ENCODE measurements around the gene CRTAC1.

The CRTAC1 gene

DNA sequence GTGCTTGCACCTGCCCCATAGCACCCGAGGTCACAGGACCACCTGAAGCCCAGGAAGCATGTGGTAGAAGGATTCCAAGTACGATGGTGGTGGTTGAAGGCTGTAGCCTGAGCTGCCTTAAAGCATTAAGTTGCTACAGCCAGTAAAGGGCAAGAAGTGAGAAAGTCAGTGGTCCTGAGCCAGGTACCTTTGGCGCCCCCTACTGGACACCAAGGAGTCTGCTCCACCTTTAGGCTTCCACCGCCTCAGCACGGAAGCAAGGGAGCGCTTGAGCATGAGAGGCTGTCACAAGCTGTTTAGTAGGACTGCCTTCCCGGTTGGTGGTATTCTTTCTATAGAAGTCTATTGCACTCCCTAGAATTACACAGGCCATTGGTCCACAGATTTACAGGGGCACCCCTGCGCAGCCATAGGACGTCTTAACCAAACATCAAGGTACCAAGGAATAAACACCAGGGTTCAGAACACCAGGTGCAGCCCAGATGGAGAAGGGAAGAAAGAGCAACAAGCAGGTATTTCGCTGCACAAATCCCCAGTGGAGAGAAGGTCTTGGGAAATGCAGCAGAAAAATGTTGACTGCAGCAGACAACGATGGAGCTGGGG is 2.2 kb downstream of the CRTAC1 start:
- peak; percentile 18 for DNase-seq

DNA sequence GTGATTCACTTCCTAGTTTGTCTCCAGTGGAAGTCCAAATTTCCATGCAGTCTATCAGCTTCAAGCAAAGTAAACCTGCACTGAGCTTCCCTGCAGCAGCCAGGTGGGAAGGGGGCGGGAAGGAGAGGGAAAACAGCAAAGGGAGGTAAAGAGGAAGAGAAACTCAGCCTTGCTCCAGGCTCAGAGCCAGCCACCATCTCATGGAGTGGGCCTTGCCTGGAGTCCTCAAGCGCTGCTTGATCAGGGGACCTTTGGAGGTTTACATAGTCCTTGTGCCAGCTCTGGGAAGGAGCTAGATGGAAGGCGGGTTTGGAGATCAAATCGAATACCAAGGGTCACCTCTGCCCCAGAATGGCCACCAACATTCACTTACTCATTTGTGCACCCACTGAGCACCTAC is 7.4 kb downstream of the CRTAC1 start:
- DNase-seq: no peak

DNA sequence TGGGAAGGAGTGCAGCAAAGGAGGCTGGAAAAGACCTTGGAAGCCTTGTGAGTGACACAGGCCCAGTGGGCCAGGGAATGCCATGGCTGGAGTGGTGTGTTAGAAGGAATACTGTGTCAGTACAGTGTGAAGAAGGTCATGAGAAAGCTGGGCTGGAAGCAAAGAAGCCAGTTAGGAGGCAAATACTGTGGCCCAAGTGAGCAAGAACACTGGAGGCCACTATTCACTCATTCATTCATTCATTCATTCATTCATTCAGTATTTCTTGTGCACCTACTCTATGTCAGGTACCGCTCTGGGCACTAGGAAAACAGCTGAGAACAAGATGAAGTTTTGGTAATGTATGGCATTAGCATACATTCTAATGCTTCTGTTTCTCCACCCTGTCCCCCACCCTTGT is 9.6 kb downstream of the CRTAC1 start:
- no peak for DNase-seq

DNA sequence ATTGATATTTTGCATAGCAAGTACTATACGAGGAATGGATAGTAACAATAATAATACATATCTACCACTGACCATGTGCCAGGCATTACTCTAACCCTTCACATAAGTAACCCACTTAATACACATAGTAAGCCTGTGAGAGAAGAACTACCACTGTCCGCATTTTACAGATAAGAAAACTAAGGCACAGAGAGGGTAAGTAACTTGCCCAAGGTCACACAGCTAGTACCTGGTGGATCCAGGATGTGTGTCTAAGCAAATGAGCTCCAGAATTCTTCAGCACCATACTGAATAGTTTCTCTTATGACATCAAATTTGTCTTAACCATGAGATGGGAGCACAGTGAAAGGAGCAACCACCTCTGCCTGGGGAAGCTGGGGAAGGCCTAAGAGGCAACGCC is 10.2 kb downstream of the CRTAC1 start:
- no peak for DNase-seq

DNA sequence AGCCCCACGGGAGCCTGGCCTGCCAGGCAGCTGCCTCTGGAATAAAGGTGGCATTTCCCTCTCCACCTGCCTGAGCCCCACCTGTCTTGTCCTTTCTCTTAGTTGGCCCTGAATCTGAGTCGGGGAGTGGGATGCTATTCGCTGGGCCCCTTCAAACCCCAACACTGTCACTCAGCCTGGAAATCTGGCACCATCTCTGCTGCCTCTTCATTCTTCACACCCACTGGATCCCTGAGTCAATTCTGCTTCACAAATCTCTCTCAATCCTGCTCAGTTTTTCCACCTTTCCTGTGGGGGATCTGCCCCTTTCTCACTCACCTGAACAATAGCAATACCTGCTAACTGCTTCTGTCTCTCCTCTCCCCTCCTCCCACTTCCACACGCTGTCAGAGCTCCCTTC is 10.6 kb downstream of the CRTAC1 start:
- DNase-seq: no peak

DNA sequence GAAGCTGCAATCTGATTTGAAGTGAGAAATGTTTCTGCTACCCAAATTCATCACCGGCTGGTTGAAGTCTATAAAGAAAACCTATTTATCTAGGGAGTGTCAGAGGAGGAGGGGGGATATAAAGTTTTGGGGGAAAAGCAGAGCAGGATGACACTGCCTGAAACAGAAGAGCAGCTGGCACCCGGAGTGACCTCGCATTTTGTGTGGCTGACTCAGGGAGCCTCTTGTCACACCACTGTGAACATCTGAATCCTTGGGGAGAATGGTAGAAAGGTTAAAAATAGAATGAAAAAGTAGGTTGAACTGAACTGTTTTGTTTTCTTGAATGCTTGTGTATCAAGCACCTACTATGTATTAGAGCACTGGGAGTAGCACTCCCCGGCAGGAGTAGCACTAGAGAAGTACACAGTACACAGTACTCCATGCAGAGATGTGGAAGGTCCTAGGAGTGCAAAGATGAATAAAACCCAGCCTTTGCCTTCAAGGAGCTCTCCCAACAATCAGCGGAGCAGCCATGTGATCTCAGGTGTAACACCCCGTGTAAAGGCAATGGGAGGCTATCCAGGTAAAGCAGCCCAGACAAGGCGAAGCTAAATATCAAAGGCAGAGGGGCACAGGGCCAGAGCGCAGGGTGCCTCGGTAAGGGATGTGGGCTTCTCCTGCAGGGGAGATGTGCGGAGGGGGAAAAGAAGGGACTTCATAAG is 13.5 kb downstream of the CRTAC1 start:
- no peak for DNase-seq

DNA sequence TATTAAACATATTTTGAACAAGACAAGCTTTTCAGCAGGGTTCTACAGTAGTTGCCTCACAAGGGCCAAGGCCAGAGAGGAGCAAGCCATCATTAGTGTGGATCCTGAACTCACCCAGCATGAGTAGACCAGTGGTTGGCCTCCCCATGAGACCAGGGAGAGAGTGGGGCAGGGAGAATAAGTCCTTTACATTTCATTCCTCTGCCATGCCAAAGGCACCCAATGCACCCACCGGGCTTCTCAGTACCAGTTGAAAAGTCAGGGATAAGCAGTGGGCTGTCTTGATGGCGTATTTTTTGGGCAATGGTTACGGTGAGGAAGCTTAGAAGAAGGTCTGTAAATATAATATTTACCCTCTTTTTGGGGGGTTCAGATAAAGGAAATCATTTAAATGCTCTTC is 16.6 kb downstream of the CRTAC1 start:
- DNase-seq: no peak

DNA sequence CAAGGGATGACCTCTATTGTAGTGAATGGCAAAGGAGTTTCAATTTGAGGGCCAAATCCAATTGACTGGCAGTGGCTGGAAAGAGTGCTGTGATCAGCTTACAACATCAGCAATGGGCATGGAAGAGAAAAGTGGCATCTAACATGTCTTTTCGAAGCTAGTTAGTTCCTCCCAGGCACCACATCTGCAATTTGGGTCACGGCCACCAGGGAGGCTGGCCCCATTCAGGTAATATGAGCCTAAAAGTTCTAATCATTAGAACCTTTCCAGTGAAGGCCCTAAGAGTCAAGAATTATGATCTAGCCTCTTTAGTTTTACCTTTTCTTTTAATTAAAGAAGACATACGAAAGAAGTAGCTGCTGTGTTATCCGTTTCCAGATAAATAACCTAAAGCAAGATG is 17.3 kb downstream of the CRTAC1 start:
- no peak for DNase-seq

DNA sequence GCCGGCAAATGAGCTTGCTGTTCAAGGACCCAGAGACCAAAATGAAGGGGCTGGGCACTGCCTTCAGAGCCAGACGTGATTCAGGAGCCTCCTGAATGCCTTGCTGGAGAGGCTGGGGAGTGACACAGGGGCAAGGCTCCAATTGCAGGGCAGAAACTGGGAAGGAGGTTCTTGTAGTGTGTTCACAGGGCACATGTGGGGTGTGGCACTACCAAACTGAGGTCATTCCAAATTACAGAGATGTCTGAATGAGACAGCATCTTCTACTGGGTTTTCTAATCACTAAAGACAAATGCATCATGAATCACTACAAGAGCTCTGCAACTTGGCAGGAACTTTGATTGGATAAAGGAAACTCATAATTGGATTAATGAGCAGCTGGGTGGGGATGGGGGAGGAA is 17.8 kb downstream of the CRTAC1 start:
- no peak for DNase-seq

DNA sequence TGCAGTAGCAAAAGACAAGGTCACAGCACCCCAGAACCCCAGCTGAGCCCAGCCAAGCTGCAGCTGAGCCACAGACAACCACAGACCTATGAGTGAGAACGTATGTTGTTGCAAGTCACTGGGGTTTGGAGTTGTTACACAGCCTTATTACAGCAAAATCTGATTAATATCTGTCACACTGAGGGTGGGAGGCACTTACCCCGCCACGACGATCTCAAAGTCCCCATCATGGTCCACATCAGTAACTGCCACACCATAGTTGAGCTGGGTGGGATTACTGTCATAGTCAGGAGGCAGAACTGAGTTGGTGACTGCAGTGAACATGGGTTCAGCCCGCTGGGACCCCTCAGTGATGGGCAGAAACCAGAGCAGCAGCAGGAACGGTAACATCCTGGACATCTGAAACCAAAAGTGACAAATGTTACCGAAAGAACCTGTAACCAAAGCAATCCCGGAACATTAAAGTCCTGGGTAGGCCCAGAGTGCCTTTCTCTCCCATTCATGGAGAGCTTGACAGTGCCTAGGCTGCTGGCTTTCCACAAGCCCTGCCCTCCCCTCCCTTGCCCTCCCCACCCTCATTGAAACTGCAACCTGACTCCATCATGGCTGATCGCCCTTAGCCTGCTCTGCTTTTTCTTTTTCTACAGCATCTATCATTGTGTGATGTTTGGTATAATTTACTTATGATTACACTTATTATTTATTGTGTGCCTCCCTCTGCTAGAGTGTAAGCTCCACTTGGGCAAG is 19.3 kb downstream of the CRTAC1 start:
- no peak for DNase-seq

DNA sequence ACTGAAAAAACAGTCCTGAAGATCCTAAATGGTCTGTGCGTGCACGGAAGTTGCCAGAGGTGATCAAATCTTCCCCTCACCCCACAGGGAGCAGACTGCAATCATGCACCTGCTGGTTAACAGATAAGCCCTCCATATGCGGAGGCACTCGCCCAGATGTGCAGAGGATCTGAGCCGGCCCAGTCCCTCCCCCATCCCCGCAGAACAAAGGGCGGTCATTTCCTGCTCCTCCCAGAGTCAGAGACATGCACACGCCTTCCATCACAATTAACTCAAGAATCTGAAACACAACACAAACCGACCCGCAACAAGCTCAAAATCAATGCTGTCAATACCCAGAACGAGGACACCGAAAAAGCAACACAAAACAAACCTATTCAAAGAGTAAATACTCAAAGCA is 24.2 kb downstream of the CRTAC1 start:
- peak; percentile 39 for DNase-seq

DNA sequence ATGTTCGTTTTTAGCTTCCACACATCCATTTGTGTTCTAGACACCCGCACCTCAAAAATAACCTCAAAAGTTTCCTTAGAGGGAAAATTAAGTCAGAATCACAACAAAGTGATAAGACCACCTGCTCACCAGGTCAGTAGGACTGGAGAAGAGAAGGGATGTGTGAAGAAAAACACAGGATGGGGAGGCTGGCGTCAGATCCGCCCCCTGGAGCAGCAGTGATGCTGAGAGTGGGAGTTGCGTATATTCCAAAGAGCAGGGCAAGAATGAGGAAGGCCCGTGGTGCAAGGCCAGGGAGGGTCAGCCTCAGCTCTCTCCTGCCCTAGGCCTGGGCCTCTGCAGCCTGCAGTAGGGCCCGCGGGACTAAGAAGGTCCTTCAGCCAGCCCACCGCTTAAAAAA is 28.7 kb downstream of the CRTAC1 start:
- no peak for DNase-seq

DNA sequence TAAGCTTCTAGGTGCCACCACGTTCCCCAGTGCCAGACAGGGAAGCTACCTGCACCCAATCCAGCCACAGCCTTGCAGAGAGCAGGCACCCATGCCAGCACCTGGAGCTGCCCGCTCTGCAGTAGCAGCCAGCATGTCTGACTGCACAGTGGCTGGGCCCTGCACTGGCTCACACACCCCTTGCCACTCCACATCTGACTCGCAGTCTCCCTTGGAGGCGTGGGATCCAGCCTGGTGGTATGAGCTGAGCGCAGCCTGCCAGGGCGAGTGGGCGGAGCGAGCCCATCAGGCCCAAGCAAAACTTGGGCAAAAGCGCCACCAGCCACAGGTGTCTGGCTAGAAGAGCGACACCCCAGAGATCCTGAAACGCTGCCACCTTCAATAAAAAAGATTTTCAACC is 30.1 kb downstream of the CRTAC1 start:
- DNase-seq: no peak

DNA sequence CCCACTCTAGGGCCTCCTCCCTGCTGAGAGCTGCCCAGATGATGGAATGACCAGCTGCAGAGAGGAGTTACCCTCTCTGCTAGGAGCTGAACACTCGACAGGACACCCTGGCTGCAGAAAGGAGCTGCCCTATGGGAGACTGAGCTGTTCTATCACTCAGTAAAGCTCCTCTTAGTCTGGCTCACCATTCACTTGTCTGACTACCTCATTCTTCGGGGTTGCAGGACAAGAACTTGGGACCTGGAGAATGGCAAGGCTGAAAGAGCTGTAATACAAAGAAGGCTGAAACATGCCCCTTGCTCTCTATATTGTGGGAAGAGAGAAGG is 30.5 kb downstream of the CRTAC1 start:
- DNase-seq: no peak

DNA sequence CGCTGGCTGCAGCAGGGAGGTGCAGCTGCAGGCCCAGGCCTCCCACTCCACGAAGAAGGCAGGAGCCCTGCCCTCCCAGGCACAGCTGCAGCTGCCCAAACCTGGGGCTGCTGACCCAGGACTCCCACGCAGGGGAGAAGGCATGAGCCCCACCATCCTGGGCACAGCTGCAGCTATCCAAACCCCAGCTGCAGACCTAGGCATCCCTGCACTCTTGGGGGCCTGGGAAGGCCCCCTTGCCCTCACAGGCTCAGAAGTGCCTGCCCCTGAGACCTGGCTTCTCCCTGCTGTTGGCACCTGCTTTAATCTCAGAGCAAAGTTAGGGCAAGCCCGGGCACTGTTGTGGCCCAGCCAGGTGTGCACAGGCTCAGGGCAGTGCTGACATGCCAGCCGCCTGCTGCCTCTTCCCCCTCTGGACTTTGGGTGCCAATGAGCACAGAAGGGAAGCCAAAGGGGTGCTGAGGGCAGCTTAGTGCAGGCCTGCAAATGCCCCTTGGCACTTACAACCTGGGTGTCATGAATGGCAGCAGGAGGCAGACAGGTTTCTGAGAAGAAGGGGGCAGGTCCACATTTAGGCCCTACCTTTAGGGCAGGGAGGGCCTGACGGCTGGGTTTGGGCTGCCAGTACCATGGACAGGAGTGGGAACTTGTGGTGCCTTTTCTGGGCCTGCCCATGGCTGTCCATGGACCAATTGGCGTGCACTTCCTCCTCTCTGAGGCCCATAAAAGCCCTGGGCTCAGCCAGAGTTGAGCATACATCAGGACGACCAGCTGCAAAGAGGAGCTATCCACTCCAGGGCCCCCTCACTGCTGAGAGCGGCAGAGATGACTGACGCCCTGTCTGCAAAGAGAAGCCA is 31.1 kb downstream of the CRTAC1 start:
- DNase-seq: no peak

DNA sequence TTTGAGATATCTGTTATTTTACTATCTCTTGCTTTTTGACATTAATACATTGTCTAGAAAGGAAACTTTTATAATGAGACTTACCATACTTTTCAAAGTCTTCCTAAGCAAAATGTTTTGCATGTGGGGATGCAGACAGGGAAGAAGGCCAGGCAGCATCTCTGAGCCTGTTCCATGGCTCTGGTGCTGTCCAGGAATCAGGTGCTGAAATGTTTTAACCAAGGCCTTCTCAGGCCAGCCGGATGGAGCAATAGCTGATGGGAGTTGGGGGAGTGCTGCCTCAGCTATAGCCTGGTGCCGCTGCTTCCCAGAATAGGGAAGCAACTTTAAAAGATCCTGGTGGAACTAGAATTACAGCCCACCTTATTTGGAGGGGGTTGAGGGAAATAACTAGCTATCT is 38.5 kb downstream of the CRTAC1 start:
- DNase-seq: no peak

DNA sequence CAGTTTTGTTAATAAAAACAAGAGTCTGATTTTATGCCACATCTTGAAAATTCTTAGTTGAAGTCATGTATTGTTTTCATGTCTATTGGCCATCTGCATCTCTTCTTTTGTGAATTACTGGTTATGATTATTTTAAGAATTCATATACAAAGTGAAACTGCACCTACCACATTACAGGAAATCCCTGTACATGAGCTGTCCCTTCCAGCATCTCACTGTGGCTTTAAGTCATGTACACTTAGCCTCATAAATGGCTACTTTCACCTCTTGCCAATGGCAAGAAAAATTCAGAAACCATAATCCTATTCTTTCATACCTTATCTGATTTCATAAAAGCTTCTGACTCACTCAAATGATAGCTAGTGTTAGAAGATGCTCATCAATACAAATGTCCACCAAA is 48.6 kb downstream of the CRTAC1 start:
- no peak for DNase-seq

DNA sequence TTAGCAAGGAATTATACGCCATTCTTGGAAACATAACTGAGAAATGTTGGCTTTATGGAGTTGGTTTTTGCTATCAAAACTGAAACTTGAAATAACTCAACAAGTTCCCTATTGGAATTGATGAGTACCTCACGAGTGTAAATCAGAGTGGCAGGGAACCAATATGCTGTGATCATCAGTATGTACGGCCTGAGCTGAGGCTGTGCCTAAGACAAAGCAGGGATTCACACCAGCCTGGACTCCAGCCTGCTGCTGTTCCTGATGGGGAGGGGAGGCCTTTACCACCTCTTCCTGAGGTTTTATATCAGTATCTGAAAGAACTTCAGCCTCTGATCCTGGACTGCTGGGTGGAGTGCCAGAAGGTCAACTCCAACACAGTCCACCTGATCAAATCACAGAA is 52.7 kb downstream of the CRTAC1 start:
- no peak for DNase-seq

DNA sequence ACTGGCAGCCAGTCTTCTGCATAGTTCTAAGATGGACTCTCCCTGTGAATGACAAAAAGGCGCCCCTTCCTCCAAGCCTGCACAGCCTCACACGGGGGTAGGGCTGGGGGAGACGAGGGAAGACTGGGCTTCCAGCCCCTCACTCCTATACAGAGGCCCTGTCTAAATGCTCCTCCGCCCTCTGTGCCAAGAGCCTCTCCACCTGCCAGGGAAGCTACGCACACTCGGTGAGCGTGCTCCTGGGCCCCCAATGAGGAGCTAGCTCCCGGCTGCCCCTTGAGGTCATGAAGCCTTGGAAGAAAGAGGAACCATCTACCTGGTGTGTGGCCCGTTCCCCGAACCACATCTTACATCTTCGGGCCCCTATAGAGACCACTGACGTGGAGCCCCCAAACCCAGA is 54.8 kb downstream of the CRTAC1 start:
- DNase-seq: no peak

DNA sequence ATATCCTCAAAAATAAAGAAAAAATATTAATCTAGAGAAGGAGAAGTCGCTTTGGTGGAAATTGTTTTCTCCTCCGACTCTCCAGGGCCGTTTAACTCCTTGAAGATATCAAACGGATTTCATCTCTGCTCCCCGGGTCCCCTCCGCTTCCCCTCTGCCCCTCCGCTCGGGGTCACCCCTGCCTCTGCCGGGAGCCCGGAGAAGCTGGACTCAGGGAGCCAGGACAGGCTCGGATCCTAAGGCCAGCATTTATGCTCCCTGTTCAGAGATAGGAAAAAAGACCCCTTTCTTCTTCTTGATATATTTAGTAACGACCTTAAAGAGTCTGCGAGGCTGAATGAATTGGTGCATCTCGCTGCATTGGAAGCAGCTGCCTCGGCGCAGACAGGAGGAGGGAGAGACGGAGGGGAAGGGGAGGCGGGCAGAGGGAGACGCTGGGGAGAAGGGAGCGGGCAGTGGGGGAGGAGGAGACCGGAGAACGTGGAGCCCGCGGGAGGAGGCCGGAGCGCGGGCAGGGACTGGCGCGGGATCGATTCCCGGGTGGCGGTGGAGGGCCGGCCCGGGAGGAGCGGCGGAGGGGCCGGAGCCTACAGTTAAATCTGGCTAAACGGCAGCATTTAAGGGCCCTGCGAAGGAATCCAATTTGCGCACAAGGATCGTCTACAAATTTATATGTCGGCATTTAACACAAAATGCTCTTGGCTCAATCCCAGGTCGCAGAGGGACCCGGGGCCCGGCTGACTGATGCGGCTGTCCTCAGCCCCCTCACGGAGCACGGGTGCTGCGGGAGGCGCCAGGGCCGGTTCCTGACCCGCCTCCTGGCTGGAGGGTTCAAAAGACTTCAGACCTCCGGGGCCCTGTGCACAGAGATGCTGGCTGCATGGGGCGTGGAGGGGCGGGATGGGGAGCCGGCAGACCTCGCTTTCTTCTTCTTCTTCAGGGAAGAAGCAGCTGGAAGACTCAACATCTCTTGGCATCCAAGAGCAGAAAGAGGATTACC is 55.6 kb downstream of the CRTAC1 start:
- no peak for DNase-seq

DNA sequence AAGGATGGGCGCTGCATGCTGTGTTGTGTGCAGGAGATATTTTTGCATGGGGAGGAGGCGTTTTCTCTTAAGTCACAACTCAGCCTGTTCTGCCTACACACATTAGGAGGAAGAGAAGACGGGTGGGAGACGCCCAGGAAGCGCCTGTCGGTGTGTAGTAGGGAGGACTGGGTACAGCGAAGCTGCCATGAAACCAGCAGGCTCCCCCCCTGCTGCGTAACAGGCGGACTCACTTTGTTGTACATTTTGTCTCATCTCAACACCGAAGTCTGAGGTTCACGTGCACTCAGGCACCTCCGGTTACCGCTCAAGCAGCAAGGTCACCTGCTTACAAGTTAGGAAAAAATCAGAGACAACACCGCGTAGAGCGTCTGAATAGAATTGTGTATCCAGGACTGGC is 56.3 kb downstream of the CRTAC1 start:
- no peak for DNase-seq

DNA sequence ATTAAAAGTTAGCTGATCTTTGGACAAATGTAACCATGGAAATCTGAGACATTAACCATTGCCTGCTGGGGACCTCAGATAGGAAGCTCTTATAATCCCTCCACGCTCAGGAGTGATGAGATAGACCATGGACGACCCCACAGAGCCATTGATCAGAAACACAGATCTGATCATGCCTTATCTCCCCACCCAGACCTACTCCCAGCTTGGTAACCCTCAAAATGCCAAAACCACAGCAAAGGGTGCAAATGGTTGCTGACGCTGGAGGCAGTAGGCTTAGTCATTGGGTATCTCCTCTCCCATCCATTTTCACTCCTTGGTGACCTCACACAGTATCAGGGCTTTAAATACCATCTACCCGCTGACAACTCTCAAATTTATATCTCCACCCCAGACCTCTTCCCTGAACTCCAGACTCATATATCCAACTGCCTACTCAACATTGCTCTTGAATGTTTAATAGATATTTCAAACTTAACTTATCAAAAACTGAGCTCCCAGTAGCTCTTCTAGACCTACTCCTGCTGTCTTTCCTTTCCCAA is 60.8 kb downstream of the CRTAC1 start:
- DNase-seq: no peak
